ENCODE results near the gene SLX4IP.

DNA sequence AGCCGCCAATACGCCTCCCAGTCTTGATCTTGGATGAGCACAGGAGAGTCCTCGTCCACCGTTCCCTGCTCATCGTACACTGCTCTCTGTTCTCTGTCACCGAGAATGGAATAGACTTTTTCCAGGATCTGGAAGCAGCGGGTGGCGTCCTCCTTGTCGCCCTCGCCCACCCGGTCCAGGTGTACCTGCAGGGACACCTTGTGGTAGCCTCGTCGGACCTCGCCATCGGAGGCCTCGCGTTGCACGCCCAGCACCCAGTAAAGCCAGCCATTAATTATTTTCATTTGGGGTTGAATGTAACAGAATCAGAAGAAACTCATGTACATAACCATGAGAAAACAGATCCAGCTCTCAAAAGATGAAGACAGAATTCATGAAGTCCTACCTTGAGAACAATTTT lies 178.8 kb downstream of the SLX4IP start:
- TF ChIP-seq, protein P1, sequence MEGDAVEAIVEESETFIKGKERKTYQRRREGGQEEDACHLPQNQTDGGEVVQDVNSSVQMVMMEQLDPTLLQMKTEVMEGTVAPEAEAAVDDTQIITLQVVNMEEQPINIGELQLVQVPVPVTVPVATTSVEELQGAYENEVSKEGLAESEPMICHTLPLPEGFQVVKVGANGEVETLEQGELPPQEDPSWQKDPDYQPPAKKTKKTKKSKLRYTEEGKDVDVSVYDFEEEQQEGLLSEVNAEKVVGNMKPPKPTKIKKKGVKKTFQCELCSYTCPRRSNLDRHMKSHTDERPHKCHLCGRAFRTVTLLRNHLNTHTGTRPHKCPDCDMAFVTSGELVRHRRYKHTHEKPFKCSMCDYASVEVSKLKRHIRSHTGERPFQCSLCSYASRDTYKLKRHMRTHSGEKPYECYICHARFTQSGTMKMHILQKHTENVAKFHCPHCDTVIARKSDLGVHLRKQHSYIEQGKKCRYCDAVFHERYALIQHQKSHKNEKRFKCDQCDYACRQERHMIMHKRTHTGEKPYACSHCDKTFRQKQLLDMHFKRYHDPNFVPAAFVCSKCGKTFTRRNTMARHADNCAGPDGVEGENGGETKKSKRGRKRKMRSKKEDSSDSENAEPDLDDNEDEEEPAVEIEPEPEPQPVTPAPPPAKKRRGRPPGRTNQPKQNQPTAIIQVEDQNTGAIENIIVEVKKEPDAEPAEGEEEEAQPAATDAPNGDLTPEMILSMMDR (IDR thresholded peaks at IDR 0.05; ENCODE audit: low read depth, low read length): no peak
- TF ChIP-seq EZH2phosphoT487 (IDR thresholded peaks at IDR 0.05; ENCODE audit: low read depth): no peak
